GM18520 (cell line): ENCODE data around the gene FAM184B.
"Not testable (repeated sequence)": the region's sequence is repeated elsewhere in the genome, so short reads cannot be mapped to it uniquely, and the experiment has no call there.

ENCODE experiments used
- ATAC-seq: cut with Tn5 transposase; IDR thresholded peaks from one replicate; pipeline ENCODE4 v1.9.1; 2021; ENCODE audit not compliant: unreplicated experiment

Gene FAM184B

DNA sequence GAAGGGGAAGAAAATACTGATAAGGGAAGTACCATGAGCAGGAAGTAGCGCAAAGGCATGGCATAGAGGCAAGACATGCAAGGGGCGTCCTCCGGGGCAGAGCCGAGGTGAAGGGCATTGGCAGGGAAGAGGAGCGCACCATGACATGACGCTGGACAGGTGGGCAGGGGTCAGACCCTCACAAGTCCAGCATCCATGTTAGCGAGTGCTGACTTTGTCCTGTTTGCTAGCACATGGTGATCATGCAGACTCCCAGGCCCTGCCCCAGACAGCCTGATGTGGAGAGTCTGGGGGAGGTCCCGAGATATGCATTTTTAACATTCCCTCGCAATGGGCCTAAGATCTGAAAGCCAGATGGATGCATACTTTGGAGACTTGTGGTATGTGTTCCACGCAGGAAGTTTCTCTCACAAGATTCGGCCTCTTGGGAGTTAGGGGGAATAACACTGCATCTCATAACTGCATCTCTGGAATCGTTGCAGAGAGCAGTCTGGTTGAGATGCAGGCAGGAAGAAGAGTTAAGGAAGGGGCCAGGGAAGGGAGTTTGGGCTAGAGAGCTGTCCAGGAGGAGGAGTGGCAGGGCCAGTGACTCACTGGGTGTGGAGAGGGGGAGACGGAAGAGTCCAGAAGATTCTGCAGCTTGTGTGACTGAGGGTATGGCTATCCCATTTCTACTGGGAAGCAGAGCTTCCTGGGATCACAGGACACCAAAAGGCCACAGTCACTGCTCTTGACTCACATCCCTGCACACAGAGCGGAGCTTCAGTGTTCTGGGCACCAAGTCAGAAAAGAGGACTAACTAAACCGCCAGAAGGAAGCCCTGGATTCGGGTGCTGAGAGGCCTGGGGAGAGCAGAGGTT lies 59.7 kb downstream of the FAM184B start:
- ATAC-seq: no peak

DNA sequence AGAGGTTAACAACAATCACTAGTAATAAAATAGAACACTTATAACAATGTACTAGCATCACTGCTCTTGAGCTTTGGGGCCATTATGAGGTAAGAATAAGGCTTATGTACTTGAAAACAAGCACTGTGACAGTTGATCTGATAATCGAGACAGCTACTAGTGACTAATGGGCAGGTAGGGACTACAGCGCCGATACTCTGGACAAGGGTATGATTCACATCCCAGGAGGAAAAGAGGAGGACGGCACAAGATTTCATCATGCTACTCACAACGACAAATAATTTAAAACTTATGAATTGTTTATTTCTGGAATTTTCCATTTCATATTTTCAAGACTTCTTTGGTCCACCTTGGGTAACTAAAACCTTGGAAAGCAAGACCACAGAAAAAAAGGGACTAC lies 62.3 kb downstream of the FAM184B start:
- ATAC-seq: no peak

DNA sequence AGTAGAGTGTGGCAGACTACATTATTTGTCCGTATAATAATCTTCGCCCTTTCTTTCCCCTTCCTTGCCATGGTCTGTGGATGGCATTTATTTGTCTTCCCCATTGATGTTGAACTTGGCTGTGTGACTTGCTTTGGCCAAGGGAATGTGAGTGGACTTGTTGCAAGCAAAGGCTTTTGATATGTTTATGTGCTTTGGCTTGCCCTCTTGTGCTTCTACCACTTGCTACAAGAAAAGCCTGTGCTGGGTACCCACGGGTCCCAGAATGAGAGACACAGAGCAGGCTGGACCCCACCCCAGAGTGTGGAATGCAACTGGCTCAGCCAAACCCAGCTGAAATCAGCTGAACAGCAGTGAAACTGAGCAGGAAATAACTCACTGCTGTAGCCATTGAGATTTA lies 63.0 kb downstream of the FAM184B start:
- ATAC-seq: no peak

DNA sequence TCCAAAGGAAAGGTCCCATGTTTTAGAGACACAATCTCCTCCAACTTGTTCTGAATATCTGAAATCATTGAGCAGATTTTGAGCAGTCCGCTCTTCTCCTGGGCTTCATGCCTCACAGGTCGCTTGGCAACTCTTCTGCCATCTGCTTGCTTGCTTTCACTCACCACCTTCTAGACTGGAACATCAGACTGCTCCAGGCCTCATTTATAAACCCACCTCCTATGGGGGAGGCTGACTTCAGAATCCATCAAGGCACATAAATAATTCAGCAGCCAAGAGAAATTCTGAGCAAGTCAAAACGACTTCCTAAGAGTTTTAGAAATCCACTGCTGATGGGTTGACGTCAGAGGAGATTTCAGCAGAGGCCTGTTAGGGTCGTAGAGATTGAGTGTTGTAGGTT lies 64.1 kb downstream of the FAM184B start:
- ATAC-seq: no peak

DNA sequence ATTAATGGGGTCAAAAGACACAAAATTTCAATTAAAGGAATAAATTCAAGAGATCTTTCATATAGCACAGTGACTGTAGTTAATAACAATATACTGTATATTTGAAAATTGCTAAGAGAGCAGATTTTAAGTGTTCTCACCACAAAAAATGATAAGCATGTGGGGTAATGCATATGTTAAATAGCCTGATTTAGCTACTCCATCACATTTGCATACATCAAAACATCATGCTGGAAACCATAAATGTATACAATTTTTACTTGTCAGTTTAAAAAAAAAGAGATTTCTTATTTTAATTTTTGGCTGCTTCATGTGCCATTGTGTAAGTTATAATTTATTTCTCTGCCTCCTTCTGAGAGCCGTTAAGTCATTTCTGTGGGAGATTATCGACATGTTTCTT lies 65.9 kb downstream of the FAM184B start:
- no peak for ATAC-seq

DNA sequence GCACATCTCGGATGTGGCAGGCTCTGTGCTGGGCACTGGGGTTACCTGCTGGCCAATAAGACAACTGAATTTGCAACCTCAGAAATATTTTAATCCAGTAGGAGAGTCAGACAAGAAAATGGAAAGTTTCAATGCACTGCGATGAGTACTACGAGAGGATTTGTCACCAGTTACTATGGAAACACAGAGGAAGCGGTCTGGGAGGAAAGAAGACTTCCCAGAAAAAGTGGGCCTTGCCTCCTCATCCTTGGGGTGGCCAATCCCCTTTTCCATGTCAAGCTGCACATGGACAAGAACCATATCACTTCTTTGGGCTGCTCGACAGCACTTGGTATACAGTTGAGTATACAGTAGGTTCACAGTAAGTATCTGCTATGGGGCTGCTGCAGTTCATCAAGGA lies 67.6 kb downstream of the FAM184B start:
- ATAC-seq: no peak

DNA sequence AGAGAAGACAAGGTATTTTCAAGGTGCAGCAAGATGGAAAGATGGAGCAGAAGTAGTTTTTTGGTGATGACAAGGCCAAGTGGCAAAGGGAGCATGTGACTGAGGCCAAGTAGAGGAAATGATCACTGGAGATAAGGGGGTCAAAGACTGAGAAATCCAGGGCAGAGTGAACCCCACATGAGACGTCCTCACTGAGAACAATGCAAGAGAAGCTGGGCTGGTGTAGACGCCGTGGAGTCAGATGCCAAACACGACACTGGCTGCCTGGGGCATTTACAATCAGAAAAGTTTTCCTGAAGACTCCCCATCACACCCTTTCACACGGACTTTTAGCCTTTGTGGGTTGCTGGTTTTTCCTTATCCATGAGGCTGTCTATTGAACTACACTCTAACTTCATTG lies 69.3 kb downstream of the FAM184B start:
- no peak for ATAC-seq

DNA sequence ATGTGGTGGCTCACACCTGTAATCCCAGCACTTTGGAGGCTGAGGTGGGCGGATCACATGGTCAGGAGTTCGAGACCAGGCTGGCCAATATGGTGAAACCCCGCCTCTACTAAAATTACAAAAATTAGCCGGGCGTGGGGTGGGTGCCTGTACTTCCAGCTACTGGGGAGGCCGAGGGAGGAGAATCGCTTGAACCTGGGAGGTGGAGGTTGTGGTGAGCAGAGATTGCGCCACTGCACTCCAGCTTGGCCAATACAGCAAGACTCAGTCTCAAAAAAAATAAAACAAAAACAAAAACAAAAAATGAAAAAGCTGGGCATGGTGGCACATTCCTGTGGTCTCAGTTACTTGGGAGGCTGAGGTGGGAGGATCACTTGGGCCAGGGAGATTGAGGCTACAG lies 70.2 kb downstream of the FAM184B start:
- ATAC-seq: not testable (repeated sequence)

DNA sequence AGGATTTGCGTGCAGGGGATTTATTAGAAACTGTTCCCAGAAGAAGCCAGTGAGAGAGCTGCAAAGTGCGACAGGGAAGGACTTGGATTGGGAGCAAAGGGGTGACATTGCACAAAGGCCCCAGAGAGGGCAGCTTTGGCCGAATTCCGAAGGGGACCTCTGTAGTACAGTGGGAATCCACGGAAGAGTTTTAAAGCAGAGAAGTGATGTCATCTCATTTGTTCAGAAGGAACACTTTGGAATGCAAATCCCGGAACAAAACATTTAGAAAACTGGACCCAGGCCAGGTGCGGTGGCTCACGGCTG lies 71.7 kb downstream of the FAM184B start:
- no peak for ATAC-seq

DNA sequence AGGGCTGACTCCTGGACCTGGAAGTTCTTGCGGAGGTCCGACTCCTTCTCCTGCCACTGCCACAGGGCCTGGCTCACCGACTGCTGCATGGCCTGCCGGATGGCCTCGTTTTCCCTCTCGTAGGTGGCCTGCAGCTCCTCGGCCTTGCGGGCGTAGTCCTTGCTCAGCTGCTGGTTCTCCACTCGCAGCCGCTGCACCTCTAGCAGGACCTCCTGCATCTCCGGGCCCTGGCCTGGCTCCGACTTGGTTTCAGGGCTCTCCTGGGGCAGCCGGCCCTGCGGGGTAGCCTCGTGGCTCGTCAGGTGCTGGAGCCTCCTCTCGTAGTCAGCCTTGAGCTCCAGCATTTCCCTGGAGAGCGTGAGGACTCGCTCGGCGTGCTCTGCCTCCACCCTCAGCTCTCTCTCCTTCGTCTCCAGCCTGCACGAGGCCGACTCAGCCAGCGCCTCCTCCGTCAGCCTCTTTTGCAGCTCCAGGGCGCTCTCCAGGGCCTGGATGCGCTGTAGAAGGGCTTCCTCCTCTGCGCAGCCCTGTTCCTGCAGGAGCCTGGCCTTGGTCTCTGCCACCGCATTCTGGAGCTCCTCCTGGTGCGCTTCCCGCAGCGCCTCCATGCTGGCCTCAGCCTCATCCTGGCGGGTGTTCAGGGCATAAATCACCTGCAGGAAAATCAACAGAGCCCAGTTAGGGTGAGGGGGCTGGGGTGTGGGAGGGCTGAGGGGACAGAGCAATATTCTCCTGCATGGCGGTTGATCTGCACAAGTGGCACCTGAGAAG lies 72.2 kb downstream of the FAM184B start:
- no peak for ATAC-seq

DNA sequence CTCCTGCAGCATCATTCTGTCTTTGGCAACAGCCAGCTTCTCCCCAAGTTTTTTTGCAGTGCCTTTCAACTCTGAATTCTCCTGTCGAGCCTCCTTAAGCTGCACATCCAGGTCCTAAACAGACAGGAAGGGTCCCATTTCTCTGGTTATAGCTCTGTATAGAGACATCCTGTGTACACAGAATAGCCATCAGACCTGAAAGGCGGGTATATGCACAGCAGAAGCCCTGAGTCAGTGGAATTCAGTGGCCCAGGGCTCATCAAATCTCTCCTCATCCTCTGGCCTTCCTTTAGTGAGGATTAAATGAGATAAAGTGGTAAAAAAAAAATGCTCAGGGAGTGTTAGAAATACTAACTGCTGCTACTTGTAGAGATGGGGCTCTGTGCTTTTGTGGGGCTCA lies 73.8 kb downstream of the FAM184B start:
- no peak for ATAC-seq

DNA sequence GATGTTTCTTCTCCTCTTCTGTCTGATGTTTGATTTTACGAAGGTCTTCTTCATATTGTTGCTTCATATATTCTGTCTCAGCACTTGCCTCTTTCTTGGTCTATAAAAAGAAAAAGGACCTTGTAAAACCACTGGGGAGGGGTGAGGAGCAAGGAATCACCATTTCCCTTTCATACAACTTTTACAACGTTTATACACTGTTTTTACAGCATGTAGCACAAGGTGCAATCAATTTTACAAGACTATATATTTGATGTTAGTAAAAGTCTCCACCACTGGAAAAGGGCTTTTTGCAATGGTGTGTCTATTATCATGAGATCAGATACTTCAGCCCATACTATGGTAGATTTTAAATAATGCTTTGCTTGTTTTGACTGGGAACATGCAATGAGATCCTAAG lies 76.3 kb downstream of the FAM184B start:
- ATAC-seq: no peak

DNA sequence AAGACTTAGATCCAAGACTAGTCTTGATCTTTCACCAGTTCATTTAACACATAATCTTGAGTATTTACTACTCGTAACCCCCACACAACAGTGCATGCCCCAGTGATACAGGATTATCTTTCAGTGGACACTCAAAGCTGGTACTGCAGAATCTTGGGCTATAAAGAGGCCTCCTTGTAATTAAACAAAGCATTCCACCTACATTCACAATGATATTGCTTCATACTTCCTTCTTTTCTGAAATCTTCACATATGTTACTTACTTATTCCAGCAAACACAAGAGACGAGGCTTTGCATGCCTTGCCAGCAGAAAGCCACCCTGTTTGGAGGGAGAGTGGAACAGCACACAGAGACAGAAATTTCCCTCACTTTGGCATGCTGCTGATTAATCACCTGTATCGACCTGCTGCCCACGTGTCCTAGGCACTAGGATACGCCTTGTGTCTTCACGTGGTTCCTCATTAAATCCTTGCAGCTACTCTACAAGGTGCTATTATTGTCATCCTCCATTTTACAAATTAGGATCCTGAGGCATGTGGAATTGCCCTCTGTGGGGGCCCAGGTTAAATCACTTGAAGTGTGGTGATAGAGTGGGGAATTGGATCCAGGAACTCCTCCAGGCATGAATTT lies 77.3 kb downstream of the FAM184B start:
- ATAC-seq: no peak

DNA sequence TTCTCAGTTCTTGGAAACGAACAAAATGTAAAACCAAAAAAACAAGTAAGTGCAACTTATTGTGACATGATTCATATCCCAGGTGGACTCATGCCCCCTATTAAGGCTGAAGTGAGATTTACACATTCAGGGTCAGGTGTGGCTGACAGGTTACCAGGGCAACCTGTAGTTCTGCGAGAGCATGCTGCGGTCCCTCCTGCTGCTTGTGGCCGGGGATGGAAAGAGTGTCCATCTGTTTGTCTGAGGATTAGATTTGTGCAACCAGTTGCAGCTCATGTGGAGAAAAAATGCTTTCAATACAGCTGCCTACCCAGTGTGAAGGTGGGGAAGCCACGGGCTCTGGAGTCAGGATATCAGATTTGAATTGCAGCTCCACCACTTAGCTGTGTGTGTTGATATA lies 78.8 kb downstream of the FAM184B start:
- no peak for ATAC-seq

DNA sequence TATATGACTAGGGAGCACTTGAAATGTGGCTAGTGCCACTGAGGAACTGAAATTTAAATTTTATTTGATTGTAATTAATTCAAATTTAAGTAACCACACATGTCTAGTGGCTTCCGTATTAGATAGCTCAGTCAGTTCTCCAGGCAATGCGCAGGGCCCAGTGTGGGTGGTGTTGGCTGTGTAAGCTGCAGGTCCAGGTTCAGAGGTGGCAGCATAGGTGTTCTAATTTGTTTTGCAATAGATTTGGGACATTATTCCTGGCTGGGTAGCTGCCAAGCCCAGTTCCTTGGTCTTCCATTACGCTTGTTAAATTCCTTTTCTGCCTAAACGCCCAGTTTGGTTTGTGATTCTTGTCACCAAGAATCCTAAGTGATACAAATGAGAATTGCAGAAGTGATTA lies 79.5 kb downstream of the FAM184B start:
- no peak for ATAC-seq

DNA sequence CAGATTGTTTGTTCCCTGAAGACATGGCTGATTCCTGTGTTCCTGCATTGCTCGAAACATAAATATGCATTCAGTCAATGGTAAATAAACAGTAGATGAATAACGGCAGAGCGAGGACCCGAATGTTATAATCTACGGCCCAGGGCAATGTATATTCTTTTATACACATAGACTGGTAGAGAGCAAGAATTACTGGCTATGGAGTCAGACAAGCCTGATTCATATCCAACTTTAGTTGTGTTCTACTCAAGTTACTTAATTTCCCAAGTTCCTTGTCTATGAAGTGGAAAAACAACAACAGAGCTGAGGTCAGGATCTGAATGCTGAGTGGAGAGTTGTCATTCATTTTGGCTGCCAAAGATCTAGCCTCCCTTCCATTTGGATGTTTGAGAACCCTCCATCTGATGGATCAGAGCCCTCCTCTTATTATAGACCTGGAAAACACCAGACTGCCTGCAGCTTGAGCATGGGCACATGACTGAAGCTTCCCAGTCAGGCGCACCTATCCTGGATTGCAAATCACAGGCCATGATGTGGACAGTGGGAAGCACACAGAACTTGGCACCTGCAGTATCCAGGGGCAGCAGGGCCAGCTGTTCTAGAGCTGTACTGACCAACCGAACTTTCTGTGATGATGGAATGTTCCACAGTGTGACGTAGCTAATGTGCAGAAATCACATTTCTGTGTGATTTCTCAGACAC lies 80.1 kb downstream of the FAM184B start:
- ATAC-seq: no peak

DNA sequence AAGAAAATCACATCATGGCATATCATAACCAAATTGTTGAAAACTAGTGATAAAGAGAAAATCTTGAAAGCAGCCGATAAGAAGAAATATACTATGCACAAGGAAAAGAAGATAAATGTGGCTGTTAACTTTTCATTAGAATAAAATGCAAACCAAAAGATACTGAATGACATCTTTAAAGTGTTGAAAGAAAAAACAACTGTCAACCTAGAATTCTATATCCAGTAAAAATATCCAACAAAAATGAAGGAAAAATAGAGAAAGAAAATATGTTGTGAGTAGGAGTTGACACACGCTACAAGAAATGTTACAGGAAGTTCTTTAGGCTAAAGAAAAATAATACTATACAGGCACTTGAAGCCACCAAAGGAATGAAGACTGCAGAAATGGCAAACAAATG lies 82.0 kb downstream of the FAM184B start:
- ATAC-seq: no peak

DNA sequence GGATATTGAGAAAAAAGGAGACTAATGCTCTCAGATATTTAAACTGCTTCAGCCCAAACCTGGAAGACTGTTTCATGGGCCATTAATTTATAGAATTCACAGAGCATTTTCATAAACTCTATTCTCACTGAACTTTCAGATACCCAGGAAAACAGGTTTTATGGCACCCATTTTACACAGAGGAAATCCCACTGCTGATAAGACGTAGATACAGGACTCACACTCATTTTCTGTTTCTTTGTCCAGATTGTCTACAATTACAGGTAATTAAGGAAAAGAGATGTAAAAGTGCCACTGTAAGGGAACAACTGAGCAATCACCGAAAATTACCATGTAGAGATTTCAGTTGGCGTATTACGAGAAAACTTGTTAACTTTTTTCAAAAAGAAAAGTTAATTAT lies 83.3 kb downstream of the FAM184B start:
- no peak for ATAC-seq

DNA sequence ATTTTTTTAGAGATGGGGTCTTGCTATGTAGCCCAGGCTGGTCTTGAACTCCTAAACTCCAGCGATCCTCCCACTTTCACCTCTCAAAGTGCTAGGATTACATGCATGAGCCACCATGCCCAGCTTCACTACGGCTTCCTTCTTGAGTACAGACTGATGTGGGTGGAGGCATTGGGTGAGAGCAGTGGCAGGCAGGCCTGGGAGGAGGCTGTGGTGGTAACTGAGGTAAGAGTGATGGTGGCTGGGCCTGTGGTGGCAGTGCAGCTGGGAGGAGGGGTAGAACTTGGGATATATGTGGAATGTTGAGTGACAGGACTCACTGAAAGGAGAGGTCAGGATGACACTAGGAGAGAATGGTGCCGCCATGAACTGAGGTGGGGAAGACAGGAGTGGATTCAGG lies 86.1 kb downstream of the FAM184B start:
- ATAC-seq: no peak

DNA sequence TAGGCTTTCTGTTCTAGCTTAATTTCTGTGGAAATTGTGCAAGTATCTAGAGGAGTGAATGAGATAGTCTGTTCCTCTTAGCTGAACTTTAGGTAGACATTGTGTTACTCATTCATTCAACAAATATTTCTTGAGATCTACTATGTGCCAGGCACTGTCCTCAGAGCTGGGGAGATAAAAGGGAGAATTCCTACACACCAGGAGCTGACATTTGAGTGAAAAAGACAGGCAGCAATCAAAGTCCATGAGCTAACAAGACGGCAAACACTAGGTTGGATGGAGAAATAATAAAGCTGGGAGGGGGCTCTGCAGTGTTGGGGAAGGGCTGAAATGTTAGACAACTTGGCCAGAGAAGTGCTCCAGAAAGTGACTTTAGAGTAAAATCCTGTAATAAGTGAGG lies 86.9 kb downstream of the FAM184B start:
- ATAC-seq: no peak

DNA sequence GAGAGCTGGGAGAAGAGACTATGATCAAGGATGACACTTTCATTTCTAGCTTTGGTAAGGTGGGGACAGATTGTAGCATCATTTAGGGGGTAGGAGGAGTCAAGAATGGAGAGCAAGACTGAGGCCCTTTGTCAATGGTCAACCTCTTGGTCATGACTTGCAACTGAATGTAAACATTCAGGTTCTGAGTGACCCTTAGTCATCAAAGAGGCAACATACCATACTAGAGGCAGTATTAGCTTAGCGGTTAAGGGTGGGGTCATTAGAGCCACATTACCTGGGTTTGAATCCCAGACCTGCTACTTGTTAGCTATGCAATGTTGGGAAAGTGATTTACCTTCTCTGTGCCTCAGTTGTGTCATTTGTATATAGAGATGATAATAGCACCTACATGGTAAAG lies 90.5 kb downstream of the FAM184B start:
- ATAC-seq: no peak

DNA sequence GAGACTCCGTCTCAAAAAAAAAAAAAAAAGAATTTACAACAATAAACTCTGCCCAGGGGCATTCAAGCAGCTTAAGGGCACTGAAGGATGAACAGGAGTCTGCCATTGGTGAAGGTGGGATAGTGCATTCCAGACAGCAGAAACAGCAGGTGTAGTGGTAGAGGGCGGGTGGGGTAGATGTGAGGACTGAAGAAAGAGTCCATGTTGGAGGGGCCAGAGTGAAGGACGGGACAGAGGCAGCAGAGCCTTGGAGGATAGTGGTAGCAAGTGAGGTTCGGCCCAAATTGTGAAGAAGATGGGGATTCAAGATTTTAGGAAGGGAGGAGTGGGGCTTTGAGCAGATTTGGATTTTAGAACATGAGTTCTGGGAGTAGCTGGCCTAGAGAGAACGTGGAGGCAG lies 91.3 kb downstream of the FAM184B start:
- no peak for ATAC-seq
